ENCODE measurements around the gene CHD1L.
A peak's percentile ranks its signal among the peaks of the same experiment; 100 is the strongest.
"Not testable (repeated sequence)": the region's sequence is repeated elsewhere in the genome, so short reads cannot be mapped to it uniquely, and the experiment has no call there.

The CHD1L gene

DNA sequence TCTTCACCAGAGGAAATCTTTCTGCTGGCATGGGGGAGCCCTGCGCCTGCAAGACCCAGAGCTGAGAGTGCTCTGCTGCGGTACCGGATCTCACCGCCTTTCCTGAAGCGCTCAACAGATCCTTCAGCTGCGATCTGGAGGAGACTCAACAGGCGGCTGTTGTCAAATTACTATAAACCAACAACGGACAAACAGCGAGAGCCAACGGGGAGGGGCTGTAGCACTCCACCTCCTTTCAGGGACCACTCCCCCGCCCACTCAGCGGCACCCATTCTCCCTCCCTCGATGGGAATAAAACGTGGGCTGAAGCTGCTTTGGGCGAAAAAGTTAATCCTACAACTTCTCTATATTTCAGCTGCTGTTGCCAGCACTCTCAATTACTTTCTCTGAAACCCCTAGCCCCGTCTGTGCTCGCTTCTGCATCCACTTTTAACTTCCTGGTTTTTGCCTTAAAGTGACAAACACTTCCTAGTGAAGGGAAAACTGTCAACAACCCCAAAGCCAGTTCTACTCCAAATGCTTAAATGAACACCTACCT lies 17.2 kb upstream of the CHD1L start, which contains the start of gene FMO5:
TSS of gene FMO5 (minus strand) at position 147 of the 538 bp plus-strand sequence. CDS start 310 bp downstream, outside the sequence.
- peak within 1 kb of the TSS; percentile 77 for H3K4me3 ChIP-seq (ENCODE audit: low read length)
- peak; percentile 55 for DNase-seq (ENCODE audit: low read depth)
- TF ChIP-seq, protein P1, sequence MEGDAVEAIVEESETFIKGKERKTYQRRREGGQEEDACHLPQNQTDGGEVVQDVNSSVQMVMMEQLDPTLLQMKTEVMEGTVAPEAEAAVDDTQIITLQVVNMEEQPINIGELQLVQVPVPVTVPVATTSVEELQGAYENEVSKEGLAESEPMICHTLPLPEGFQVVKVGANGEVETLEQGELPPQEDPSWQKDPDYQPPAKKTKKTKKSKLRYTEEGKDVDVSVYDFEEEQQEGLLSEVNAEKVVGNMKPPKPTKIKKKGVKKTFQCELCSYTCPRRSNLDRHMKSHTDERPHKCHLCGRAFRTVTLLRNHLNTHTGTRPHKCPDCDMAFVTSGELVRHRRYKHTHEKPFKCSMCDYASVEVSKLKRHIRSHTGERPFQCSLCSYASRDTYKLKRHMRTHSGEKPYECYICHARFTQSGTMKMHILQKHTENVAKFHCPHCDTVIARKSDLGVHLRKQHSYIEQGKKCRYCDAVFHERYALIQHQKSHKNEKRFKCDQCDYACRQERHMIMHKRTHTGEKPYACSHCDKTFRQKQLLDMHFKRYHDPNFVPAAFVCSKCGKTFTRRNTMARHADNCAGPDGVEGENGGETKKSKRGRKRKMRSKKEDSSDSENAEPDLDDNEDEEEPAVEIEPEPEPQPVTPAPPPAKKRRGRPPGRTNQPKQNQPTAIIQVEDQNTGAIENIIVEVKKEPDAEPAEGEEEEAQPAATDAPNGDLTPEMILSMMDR (IDR thresholded peaks at IDR 0.05; ENCODE audit: insufficient read depth, low read depth, low read length, missing control alignments): peak; percentile 33

DNA sequence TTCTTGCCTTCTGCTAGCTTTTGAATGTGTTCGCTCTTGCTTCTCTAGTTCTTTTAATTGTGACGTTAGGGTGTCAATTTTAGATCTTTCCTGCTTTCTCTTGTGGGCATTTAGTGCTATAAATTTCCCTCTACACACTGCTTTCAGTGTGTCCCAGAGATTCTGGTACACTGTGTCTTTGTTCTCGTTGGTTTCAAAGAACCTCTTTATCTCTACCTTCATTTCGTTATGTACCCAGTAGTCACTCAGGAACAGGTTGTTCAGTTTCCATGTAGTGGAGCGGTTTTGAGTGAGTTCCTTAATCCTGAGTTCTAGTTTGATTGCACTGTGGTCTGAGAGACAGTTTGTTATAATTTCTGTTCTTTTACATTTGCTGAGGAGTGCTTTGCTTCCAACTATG lies 11.5 kb upstream of the CHD1L start:
- not testable (repeated sequence) for H3K4me3 ChIP-seq (ENCODE audit: low read length); DNase-seq (ENCODE audit: low read depth)

DNA sequence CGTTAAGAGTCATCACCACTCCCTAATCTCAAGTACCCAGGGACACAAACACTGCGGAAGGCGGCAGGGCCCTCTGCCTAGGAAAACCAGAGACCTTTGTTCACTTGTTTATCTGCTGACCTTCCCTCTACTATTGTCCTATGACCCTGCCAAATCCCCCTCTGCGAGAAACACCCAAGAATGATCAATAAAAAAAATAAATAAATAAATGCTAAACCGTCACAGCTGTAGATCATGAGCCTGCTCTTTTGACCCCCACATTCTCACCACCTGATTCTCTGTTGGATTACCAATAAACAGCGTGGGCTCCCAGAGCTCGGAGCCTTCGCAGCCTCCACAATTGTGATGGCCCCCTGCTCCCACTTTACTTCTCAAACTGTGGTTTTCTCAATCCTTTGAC lies 8.6 kb upstream of the CHD1L start:
- not testable (repeated sequence) for DNase-seq (ENCODE audit: low read depth); H3K4me3 ChIP-seq (ENCODE audit: low read length)

DNA sequence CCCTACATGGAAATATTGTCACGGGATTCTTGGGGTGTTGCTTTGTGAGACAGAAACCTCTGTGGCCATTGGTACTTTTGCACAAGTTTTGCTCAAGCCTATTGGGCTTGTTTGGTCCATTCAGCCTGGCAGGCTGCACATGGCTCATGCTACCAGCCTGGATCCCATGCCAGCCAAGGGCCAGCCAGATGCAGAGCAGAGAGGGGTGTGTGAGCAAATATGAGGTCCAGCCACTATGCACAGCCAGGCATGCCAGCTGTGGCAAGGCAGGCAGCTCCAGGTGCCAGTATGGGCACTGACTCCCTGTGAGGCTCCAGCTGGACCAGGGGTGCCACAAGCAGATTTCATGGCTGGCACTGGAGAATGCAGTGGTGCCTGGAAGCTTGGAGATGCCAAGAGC lies 6.7 kb upstream of the CHD1L start:
- H3K4me3 ChIP-seq (ENCODE audit: low read length): no peak overlapping the region
- no peak for DNase-seq (ENCODE audit: low read depth)
- TF ChIP-seq, protein P1 (IDR thresholded peaks at IDR 0.05; ENCODE audit: insufficient read depth, low read depth, low read length, missing control alignments): no peak

DNA sequence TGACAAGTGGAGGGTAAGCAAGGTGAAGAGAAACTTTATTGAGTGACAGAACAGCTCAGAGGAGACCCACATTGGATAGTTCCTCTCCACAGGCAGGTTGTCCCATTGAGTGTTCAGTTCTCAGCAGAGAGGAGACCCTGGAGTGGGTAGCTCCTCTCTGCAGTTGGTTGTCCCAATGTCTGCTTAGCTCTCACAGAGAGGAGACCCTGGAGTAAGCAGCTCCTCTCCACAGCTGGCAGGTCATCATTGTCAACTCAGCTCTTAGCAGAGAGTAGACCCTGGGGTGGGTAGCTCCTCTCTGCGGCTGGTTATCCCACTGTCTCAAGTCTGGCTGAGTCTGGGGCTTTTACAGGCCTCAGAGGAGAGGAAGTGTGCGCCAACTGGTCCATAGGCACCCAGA lies 6.0 kb upstream of the CHD1L start:
- no peak for DNase-seq (ENCODE audit: low read depth)
- no peak overlapping the region for H3K4me3 ChIP-seq (ENCODE audit: low read length)
- TF ChIP-seq, protein P1 (IDR thresholded peaks at IDR 0.05; ENCODE audit: insufficient read depth, low read depth, low read length, missing control alignments): no peak

DNA sequence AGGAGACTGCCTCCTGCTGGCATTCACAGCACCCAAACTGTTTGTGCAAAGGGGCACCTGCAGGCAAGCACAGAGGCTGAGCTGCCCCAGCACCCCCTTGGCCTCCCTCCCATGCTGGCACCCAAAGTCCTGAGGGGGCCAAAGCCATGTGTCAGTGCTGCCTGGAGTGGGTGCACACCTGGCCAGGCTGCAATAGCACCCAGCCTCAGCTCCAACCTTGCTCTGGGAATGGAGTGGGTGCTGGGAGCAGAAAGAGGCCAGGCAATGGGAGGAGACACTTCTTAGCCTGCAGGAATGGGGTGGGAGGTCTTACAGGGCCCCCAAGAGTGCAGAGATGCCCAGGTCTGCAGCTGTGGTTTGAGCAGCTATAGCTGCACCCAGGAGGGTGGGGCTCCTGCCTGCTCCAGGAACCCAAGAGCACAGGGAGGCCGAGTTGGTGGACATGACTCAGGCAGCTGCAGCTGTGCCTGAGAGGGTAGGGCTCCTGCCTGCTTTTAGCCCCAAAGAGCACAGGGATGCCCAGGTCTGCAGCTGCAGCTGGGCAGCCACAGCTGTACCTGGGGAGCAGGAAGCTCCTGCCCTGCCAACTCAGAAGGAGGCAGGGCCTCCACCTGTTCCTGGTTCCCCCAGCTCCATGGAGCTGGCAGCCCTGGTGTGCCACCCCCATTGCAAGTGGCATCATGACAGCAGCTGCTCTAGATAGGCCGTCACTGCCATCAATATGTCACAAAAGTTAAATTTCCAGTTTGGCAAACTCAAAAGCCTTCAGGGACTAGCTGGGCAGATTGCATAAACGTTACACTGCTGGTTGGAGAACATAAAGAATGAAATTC lies 5.3 kb upstream of the CHD1L start:
- H3K4me3 ChIP-seq (ENCODE audit: low read length): no peak overlapping the region
- TF ChIP-seq, protein P1 (IDR thresholded peaks at IDR 0.05; ENCODE audit: insufficient read depth, low read depth, low read length, missing control alignments): no peak
- peak; percentile 71 for DNase-seq (ENCODE audit: low read depth)

DNA sequence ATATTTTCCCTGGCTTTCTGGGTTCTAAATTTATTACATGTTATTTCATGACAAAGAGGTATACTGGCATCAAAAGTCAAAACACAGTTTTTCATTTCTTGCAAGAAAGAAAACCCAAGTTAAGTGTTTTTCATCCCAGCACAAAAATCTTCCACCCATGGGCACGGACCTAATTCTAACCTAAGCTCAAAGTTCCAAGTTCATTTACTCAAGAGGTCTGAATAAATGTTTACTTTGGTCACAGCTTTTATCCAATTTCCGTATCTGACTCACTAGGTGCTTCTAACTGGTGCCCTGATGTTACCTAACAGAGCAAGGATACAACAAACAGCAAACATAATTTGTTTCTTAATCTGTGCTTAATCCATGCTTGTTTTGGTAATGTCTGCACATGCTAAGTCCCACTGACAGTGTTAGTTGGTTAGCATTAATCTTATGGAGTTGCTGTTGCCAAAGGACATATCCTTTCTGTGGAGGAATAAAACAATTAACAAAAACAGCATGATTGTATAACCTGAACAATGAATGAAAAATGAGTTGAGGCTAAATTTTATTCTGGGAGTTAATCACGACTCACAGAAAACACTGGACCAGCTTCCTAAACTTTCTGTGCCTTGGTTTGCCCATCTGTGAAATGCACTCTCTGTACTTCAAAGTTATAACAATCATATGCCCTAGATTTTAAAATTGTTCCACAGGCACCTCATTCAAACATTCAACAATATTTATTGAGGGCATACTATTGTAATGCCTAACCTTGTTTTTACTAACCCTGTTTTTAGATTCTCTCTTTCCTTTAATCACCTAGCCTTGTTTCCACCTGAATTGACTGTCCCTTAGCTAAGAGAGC lies 4.2 kb upstream of the CHD1L start:
- H3K4me3 ChIP-seq (ENCODE audit: low read length): no peak overlapping the region
- TF ChIP-seq, protein P1 (IDR thresholded peaks at IDR 0.05; ENCODE audit: insufficient read depth, low read depth, low read length, missing control alignments): no peak
- DNase-seq (ENCODE audit: low read depth): peak; percentile 72

Measured in epithelial cell of esophagus (primary cell).